Activated CD4-positive, alpha-beta T cell treated with anti-CD3 and anti-CD28 coated beads for 4 hours (primary cell): ENCODE data around the gene HEXD.
A peak's percentile ranks its signal among the peaks of the same experiment; 100 is the strongest.
"Not testable (repeated sequence)": the region's sequence is repeated elsewhere in the genome, so short reads cannot be mapped to it uniquely, and the experiment has no call there.

ENCODE experiments used
- DNase-seq, 2 donors: peaks; one replicate each; pipeline ENCODE4 v3.0.0-alpha.2; 2020

The HEXD gene

GRCh38 chr17:82442643-82443464 lies 24.7 kb downstream of the HEXD start:
- no peak for DNase-seq

DNA sequence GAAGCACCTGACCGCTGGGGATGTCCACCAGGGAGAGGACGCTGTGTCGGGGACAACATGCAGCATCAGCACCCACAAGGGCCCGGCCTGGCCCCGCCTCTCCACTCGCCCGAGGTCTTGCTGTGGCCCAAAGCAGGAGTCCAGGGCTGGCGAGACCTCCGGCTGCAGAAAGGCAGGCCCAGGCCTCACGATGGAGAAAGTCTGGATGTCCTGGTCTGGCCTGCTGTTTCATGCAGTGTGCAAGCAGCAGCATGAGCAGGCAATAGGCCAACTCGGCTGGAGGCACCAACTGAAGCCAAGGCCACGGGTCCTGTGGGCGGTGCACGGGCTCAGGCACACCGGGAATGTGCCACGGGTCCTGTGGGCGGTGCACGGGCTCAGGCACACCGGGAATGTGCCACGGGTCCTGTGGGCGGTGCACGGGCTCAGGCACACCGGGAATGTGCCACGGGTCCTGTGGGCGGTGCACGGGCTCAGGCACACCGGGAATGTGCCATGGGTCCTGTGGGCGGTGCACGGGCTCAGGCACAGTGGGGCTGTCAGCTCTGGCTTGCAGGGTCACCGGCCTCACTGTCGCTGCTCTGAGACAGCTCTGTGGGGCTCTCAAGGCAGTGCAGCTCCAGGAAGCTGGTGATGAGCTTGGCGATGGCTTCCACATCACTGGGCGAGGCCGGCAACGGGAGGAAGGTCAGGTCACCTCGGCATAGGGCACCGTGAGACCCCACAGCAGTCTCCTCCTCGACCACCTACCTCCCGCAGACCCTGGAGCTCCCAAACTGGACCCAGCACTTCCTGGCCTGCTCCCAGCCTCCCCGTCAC lies 25.5 kb downstream of the HEXD start:
- no peak for DNase-seq

DNA sequence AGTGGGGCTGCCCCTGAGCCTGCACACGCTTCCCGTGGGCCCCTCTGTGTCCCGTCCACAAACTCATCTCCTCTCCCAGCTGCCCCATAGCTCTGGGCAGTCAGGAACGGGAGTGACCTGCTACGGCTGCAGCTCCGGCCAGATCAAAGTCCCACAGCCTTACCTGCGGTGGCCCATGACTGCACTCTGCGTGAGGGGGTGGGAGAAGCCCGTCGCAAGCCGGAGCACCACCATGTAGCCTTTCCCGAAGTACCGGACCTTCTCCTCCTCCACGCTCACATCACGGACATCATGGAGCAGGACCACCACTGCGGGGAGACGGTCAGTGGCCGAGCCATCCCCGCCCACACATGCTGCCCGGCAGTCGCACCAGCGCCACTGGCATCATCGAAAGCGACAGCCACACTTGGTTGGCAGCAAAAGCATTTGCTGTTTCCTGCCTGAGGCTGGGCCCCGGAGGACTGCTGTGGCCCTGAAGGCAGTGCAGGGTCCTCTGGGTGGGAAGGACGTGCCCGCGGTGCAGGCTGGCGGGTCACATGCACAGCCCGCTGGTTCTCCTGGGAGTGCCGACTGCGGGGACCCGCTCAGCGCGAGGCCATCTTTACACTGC lies 26.2 kb downstream of the HEXD start:
- no peak for DNase-seq

- no peak for DNase-seq
Observed at GRCh38 chr17:82444941-82445521, 26.9 kb downstream of the HEXD start.

DNA sequence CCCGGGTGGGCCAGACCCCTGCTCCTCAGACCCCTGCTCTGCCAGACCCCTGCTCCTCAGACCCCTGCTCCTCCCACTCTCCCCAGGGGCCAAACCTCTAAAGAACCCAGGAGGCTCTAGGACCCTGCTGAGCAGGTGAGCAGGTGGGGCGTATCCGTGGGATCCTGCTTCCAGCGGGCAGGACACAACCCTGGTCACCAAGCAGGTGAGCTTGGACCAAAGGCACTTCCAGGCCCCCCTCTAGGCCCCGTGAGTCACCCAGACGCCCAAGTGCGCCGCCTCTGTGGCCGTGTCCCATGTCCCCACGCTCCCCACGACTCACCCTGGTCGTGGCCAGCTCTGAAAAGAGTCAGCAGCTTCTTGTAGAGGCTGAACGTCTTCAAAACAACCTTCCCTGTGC lies 27.4 kb downstream of the HEXD start:
- no peak for DNase-seq

- no peak for DNase-seq
Observed at GRCh38 chr17:82446124-82446523, 28.0 kb downstream of the HEXD start.

GRCh38 chr17:82446649-82447048 lies 28.5 kb downstream of the HEXD start:
- DNase-seq = no peak

DNA sequence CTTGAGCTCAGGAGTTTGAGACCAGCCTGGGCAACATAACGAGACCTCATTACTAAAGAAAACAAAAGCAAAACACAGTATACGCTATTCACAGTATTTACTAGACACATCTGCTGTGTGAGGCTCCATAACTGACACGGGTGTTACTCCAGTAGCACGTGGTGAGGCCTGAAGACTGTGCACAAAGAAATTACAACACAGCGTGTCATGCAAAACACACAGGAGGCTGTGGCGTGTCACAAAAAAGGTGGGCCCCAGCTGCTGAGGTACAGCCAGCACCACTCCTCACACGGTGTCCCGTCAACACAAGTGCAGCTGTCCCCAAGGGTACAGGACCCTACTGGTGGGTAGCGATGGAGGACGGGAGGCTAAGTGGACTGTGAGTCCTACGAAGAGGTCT lies 29.7 kb downstream of the HEXD start:
- no peak for DNase-seq

GRCh38 chr17:82449131-82449882 lies 31.2 kb downstream of the HEXD start:
- DNase-seq = peak; percentile 69 to 72

DNA sequence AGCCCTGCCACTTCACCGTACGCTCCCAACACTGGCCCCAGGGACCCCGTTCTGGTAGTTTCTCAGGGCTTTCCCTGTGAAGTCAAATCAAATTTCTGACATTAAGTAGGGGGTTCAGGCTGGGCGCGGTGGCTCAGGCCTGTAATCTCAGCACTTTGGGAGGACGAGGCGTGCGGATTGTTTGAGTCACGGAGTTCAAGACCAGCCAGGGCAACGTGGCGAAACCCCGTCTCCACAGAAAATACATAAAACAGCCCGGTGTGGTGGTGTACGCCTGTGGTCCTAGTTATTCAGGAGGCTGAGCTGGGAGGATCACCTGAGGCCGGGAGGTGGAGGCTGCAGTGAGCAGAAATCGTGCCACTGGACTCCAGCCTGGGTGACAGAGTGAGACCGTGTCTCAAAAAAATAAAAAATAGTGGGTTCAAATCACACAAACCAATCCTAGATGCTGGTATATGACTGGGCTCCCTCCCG lies 31.8 kb downstream of the HEXD start:
- peak; percentile 41 to 47 for DNase-seq

GRCh38 chr17:82450357-82451106 lies 32.4 kb downstream of the HEXD start, which contains the start of gene CYBC1:
Gene CYBC1, minus strand, starts transcription at chr17:82450752. Its CDS starts 1,498 bp downstream, at chr17:82449254.
- DNase-seq = peak; percentile 95

DNA sequence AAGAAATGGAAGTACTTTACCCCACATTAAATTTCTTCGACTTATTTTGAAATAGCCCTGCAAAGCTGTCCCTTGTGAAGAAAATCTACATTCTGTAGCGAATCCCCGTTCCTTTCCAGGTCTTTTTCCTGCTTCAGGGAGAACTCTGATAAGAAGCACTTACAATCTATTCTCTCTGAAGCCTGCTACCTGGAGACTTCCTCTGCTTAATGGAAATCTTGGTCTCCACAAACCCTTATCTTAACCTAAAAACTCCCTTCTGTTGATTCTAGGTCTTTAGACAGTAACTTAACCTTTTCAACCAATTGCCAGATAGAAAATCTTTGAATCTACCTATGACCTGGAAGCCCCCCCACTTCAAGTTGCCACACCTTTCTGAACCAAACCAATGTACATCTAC lies 34.0 kb downstream of the HEXD start:
- no peak for DNase-seq

- not testable (repeated sequence) for DNase-seq
Observed at GRCh38 chr17:82453151-82453550, 35.0 kb downstream of the HEXD start.

DNA sequence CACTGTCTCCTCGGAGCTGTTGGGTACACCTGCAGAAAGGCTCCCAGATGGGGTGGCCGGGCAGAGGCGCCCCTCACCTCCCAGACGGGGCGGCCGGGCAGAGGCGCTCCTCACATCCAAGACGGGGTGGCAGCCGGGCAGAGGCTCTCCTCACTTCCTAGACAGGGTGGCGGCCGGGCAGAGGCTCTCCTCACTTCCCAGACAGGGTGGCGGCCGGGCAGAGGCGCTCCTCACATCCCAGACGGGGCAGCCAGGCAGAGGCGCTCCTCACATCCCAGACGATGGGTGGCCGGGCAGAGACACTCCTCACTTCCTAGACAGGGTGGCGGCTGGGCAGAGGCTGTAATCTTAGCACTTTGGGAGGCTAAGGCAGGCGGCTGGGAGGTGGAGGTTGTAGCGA lies 35.6 kb downstream of the HEXD start:
- not testable (repeated sequence) for DNase-seq

DNA sequence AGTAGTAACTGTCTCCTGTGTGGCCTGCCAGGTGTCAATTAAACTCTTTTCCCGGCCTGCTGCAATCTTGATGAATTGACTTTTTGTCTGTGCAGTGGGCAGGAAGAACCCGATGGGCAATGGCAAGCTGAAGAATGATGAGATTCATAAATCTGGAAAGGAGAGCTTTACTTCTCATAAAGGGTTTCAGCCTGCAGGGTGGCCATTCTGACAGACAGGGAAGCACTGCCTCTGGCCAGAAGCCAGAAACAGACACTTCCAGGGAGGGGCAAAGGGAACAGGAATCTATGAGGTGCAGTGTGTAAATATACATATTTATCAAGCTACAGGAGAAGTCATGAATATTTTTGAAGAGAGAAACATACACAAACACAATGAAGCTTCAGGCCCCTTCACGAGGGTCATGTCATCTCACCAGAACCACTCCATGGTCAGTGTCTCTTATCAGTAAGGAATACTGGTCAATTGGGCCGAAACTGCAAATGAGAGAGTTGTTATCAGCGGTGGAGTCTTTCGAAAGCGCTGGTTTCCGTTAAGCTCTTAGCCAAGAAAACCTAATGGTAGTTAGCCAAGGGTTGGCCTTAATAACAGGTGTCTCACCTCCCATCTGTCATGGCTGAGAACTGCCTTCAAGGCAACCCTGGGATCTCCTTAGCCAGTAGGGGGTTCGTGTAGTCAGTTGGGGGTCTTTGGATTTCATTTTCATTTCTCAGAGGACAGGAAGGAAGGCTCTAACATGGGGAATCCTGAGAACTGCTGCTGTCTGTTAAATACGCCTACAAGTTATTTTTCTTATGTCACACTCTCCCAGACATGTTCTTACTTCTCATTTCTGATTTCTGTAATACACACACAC lies 39.2 kb downstream of the HEXD start:
- no peak for DNase-seq

DNA sequence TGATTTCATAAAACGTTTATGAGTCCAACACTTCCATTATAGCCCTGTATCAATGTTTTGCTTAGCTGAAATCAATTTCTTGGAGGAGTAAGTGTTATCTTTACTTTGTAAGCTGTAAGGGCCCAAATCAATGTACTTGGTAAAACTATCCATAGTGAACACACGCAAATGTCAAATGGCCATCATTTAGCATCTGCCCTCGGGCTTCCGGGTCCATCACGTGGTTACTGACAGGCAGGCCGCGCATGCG lies 39.7 kb downstream of the HEXD start:
- DNase-seq = no peak

DNA sequence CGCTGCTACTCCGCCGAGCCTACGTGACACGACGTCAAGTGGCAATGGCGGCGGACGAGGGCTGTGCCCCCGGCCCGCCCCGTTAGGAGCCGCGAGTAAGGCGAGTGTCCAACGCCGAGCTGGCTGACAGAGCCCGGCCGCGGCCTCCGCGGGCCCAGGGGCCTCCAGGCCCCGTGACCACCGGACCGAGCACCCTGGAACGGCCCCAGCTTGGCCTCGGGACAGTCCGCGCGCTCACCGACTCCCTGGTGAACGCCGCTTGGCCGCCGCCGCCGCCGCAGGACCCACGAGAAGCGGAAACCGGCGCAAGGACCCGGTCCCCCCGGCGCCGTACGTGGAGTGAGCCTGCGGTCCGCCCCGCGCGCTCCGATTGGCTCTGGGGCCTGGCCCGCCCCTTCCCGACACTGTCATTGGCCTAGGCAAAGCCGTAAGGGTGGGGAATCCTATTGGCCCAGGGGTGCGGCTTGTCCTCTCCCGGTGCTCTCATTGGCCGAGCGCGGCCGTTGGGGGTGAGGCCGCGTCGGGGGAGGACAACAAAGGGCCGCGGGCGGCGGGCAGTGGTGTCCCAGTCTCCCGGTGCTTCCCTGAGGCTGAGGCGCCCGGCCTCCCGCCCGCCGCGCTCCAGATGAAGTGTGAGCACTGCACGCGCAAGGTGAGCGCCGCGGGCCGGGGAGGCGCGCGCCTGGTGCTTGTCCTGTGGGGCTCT lies 40.2 kb downstream of the HEXD start, which contains the start of gene NARF:
NARF (plus strand) TSS at position 563 of the 706 bp plus-strand sequence; CDS start at position 626, 63 bp downstream.
- peak; percentile 95 to 96 for DNase-seq

DNA sequence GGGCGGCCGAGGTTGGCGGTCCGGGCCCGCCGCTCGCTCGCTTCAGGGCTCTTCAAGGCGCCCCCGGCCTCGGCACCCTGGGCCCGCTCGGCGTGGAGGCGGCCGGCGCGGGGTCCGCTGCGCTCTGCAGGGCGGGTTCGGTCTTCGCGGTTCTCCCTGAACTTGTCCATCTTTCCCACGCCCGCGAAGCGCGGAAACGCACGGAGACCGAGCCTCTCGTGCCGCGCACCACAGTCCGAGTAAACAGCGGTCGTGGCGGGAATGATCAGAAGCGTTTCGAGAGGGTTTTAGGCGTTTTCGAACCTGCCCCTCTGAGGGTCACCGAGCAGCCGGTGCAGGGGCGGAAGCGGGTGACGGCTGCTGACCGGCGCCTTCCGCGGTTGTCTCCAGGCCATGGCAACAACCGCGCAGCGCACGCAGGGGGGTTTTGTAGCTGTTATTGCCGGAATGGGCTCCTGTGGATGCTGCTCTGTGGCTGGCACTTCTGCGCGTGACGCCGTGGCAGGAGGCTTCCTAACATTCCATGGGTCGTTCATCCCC lies 40.8 kb downstream of the HEXD start:
- DNase-seq = no peak

DNA sequence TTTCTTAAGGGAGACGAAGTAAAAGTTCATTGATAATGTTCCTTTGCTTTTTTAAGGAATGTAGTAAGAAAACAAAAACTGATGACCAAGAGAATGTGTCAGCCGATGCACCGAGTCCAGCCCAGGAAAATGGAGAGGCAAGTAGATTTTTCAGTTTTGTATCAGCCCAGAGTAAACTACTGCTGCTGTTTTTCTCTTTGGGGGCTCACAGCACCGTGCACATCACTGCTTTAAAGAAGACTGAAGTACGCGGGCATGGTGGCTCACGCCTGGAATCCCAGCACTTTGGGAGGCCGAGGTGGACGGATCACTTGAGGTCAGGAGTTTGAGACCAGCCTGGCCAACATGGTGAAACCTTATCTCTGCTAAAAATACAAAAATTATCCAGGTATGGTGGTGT lies 41.8 kb downstream of the HEXD start:
- DNase-seq = not testable (repeated sequence)
